Endodermal cell (in vitro differentiated cells): ENCODE measurements around the gene KDELR1. TPM values are rescaled to one million over a fixed set of nuclear protein-coding genes. Genes with fewer than 3 reads are reported as not detected.
A peak's percentile ranks its signal among the peaks of the same experiment; 100 is the strongest.

Source experiments
- DNase-seq: peaks from one replicate; pipeline ENCODE4 v3.0.0-alpha.2; 2017
- H3K27ac ChIP-seq: 2 replicates; pipeline ENCODE4 v1.5.1; 2013; ENCODE audit warnings: mild to moderate bottlenecking, low read depth, low read length, moderate library complexity
- H3K27me3 ChIP-seq: 2 replicates; pipeline ENCODE4 v1.6.1; 2013; ENCODE audit warnings: mild to moderate bottlenecking, low read length, moderate library complexity; ENCODE audit not compliant: insufficient read depth, control insufficient read depth, poor library complexity, severe bottlenecking
- H3K36me3 ChIP-seq: 2 replicates; pipeline ENCODE4 v1.7.0; 2013; ENCODE audit warnings: mild to moderate bottlenecking, low read length, moderate library complexity; ENCODE audit not compliant: control insufficient read depth, insufficient read depth
- H3K4me1 ChIP-seq: one replicate; pipeline ENCODE4 v1.7.0; 2013; ENCODE audit warnings: low read length; ENCODE audit not compliant: control insufficient read depth, insufficient read depth
- H3K4me3 ChIP-seq: 2 replicates; pipeline ENCODE4 v1.5.1; 2013; ENCODE audit warnings: mild to moderate bottlenecking, low read length, moderate library complexity
- H3K9ac ChIP-seq: 2 replicates; pipeline ENCODE4 v1.6.1; 2013; ENCODE audit warnings: mild to moderate bottlenecking, low read length, moderate library complexity; ENCODE audit not compliant: poor library complexity, severe bottlenecking; ENCODE audit errors: extremely low read depth
- H3K9me3 ChIP-seq: 2 replicates; pipeline ENCODE4 v1.6.1; 2013; ENCODE audit warnings: mild to moderate bottlenecking, low read length, moderate library complexity; ENCODE audit not compliant: control insufficient read depth
- H3K27ac Mint-ChIP-seq: 2 replicates; pipeline ENCODE4 v1.8.0; 2020; ENCODE audit warnings: mixed read lengths
- H3K27me3 Mint-ChIP-seq: 2 replicates; pipeline ENCODE4 v1.8.0; 2021; ENCODE audit warnings: mild to moderate bottlenecking, mixed read lengths; ENCODE audit not compliant: insufficient read depth
- H3K36me3 Mint-ChIP-seq: 2 replicates; pipeline ENCODE4 v1.8.0; 2020; ENCODE audit warnings: low read depth, mixed read lengths
- H3K4me1 Mint-ChIP-seq: 2 replicates; pipeline ENCODE4 v1.8.0; 2020; ENCODE audit warnings: mixed read lengths
- H3K4me3 Mint-ChIP-seq: 2 replicates; pipeline ENCODE4 v1.8.0; 2020; ENCODE audit warnings: mild to moderate bottlenecking, moderate library complexity, mixed read lengths
- H3K9me3 Mint-ChIP-seq: 2 replicates; pipeline ENCODE4 v1.8.0; 2020; ENCODE audit warnings: mild to moderate bottlenecking, mixed read lengths
- CTCF ChIP-seq: fragments of 200-600 bp; sonication (generic); conservative IDR thresholded peaks from 2 replicates; pipeline ENCODE4 v1.5.0; 2021; ENCODE audit warnings: antibody characterized with exemption, mild to moderate bottlenecking
- WGBS, 2 experiments: methylation state at CpG; one replicate each; pipeline versions ENCODE4 v1.1.5 to v1.1.7; 2013; ENCODE audit warnings: missing lambda C conversion rate in 2 of 2, mixed read lengths in 1 of 2; ENCODE audit not compliant: insufficient coverage in 1 of 2, insufficient read length in 1 of 2; 5-methylcytosine and 5-hydroxymethylcytosine counted together
- total RNA-seq, 2 donors: library from RNA; stranded (reverse); fragmentation: NEBNext Ultra II Directional in 1 of 2; extraction: Animal tissue kit (Norgen Biotek cat#: 25700) in 1 of 2; gene quantifications; 2 replicates in 1 of 2; 3 replicates in 1 of 2; pipeline ENCODE4 v1.2.1, GENCODE V29; 2021

KDELR1 gene
- total RNA-seq, 2 donors from 2014 or later, result 227 to 285 TPM

- Mint-ChIP-seq H3K36me3 (no peaks in the 10 kb centered on the region), H3K4me3 (no peak overlapping the region), H3K4me1 (peaks cover 5% of the 10 kb centered on the region), H3K27ac (no peak overlapping the region), H3K27me3 (peaks cover 8% of the 10 kb centered on the region), H3K9me3 (no peaks in the 10 kb centered on the region)
- Histone ChIP-seq H3K9me3 (no peaks in the 10 kb centered on the region), H3K4me1 (no peaks in the 10 kb centered on the region), H3K4me3 (no peak overlapping the region), H3K36me3 (no peaks in the 10 kb centered on the region), H3K9ac (no peak overlapping the region), H3K27ac (no peak overlapping the region), H3K27me3 (no peaks in the 10 kb centered on the region)
- no peak for TF ChIP-seq CTCF
- WGBS, 2 experiments, result 89 to 92% methylated on average over 13 of the region's 13 CpGs
- DNase-seq, result no peak
These were observed 14.5 kb upstream of the KDELR1 start for GRCh38 chr19:48405850-48406249.

GRCh38 chr19:48405010-48405659, 13.8 kb upstream of the KDELR1 start:
- peaks cover 6% of the 10 kb centered on the region for H3K27me3 Mint-ChIP-seq
- Histone ChIP-seq H3K36me3 (no peaks in the 10 kb centered on the region), H3K9me3 (no peaks in the 10 kb centered on the region), H3K27me3 (no peaks in the 10 kb centered on the region), H3K4me3 (no peak overlapping the region), H3K9ac (no peak overlapping the region), H3K4me1 (no peaks in the 10 kb centered on the region), H3K27ac (no peak overlapping the region)
- H3K36me3 Mint-ChIP-seq, result no peaks in the 10 kb centered on the region
- TF ChIP-seq CTCF, result no peak
- H3K4me1 Mint-ChIP-seq, result peaks cover 6% of the 10 kb centered on the region
- H3K27ac Mint-ChIP-seq, result no peak overlapping the region
- H3K4me3 Mint-ChIP-seq, result no peak overlapping the region
- no peak for DNase-seq
- no peaks in the 10 kb centered on the region for H3K9me3 Mint-ChIP-seq
- WGBS, 2 experiments, result 93 to 95% methylated on average over 7 to 27 of the region's 27 CpGs

DNA sequence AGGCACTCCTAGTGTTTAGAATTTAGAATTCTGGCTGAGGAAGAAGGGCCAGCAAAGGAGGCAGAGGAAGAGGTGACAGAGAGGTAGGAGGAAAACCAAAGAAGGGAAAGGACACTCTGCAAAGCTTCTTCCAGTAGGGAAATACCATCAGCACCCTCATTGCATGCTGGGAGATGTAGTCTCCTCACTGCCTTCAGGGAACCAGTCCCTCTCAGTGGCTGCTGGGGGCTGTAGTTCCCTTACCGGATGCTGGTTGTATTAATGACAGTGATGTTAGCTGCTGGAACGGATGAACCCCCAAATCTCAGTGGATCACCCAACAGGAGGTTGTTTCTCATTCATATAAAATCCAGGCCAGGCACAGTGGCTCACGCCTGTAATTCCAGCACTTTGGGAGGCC, 12.3 kb upstream of the KDELR1 start:
- WGBS, 2 experiments, result 48 to 59% methylated on average over 2 to 3 of the region's 3 CpGs
- TF ChIP-seq CTCF, result no peak
- no peaks in the 10 kb centered on the region for H3K36me3 Mint-ChIP-seq

More for the DNA sequence above, 12.3 kb upstream of the KDELR1 start:
- H3K27ac Mint-ChIP-seq, result no peak overlapping the region
- Histone ChIP-seq H3K27me3 (no peaks in the 10 kb centered on the region), H3K4me1 (no peaks in the 10 kb centered on the region), H3K9me3 (no peaks in the 10 kb centered on the region), H3K4me3 (no peak overlapping the region), H3K27ac (no peak overlapping the region), H3K9ac (no peak overlapping the region), H3K36me3 (no peaks in the 10 kb centered on the region)
- no peaks in the 10 kb centered on the region for H3K9me3 Mint-ChIP-seq
- H3K27me3 Mint-ChIP-seq, result peaks cover 2% of the 10 kb centered on the region
- H3K4me3 Mint-ChIP-seq, result no peak overlapping the region
- peak; percentile 90 for DNase-seq
- peaks cover 6% of the 10 kb centered on the region for H3K4me1 Mint-ChIP-seq
